Hepatocyte (in vitro differentiated cells): ENCODE measurements around the gene NELFB.

Experiments
- CTCF ChIP-seq: fragments of 200-600 bp; sonication (generic); IDR thresholded peaks from 2 replicates; pipeline ENCODE4 v1.5.1; 2016; ENCODE audit warnings: antibody characterized with exemption, mild to moderate bottlenecking; ENCODE audit not compliant: poor library complexity
- EZH2 ChIP-seq: fragments of 200-600 bp; sonication (generic); IDR thresholded peaks from 2 replicates; pipeline ENCODE4 v1.6.1; 2016; ENCODE audit warnings: antibody characterized with exemption, mild to moderate bottlenecking, borderline replicate concordance
- EZH2phosphoT487 ChIP-seq: fragments of 200-600 bp; sonication (generic); IDR thresholded peaks from one replicate; pipeline ENCODE4 v1.6.1; 2018; ENCODE audit warnings: antibody characterized with exemption, mild to moderate bottlenecking, low read depth, moderate library complexity; ENCODE audit not compliant: unreplicated experiment, severe bottlenecking

GRCh38 chr9:137244486-137245449 is 10.4 kb upstream of the NELFB start:
- TF ChIP-seq CTCF (no peak), EZH2 (no peak), EZH2phosphoT487 (no peak)
